GM21360 (cell line): ENCODE data around the gene APOB.

Experiments used
- ATAC-seq: cut with Tn5 transposase; IDR thresholded peaks from one replicate; pipeline ENCODE4 v1.9.1; 2021; ENCODE audit warnings: mild to moderate bottlenecking, moderate library complexity; ENCODE audit not compliant: unreplicated experiment

APOB gene

DNA sequence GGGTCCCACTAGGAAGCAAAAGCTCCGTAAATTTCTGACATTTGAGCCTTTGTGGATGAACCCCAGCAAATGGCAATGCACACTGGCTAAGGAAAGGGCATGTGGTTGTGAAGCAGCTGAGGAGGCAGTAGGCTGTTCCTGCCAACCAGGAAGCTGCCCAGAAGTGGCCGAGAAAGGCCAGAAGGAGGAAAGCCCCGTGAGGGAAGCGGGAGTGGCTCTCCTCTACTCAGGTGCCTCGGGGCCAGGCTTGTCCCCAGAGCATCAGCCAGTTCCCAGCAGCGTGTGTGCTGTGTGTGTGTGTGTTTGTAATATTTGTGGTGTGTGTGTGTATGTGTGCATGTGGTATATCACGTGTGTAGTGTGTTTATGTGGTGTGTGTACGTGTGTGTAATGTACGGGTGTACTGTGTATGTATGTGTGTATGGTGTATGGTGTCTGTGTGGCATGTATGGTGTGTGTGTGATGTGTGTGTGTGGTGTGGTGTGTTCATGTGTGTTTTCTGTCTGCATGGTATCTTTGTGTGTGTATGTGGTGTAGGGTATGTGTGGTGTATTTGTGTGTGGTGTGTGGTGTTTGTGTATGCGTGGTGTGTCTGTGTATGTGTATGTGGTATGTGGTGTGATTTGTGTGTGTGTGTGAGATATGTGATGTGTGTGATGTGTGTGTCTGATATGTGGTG lies 90.6 kb downstream of the APOB start:
- ATAC-seq, result no peak
